IMR-90 (cell line): ENCODE measurements around the gene OR2K2. TPM values are rescaled to one million over a fixed set of nuclear protein-coding genes. Genes with fewer than 3 reads are reported as not detected.
A peak's percentile ranks its signal among the peaks of the same experiment; 100 is the strongest.

Source experiments
- ATAC-seq: fragments of 200-7000 bp; cut with Tn5 transposase; 2 replicates; pipeline ENCODE4 v1.9.1; 2020; ENCODE audit warnings: low read depth, mild to moderate bottlenecking, moderate library complexity
- BruUV-seq: library from RNA; stranded (reverse); fragments of 400-500 nt; replicated peaks from 2 replicates; lab custom pipeline; 2021; lab: Mats Ljungman, UMichigan
- CTCF ChIA-PET: fragments of 300-600 bp; formaldehyde crosslinking; extraction: SDS; loops from one replicate; lab custom pipeline; 2021; ENCODE audit warnings: antibody characterized with exemption; lab: Yijun Ruan, JAX
- POLR2A ChIA-PET: fragments of 300-600 bp; sonication (Branson Sonifier 250); formaldehyde crosslinking; loops from one replicate; lab custom pipeline; 2022; ENCODE audit warnings: antibody characterized with exemption; ENCODE audit not compliant: unreplicated experiment; lab: Charles Lee
- DNase-seq: peaks from one replicate; pipeline ENCODE4 v3.0.0; 2013
- H2AFZ ChIP-seq: replicated peaks from 2 replicates; pipeline ENCODE3; 2013; ENCODE audit warnings: low read length, mild to moderate bottlenecking; ENCODE audit not compliant: poor library complexity
- H2AK5ac ChIP-seq: 2 replicates; pipeline ENCODE4 v1.6.1; 2013; ENCODE audit warnings: low read depth, low read length, inconsistent platforms
- H2AK9ac ChIP-seq: replicated peaks from 2 replicates; pipeline ENCODE3; 2013; ENCODE audit warnings: mild to moderate bottlenecking, low read depth, low read length, moderate library complexity; ENCODE audit not compliant: poor library complexity
- H2BK120ac ChIP-seq: 2 replicates; pipeline ENCODE4 v1.6.1; 2013; ENCODE audit warnings: low read depth, low read length, inconsistent platforms
- H2BK15ac ChIP-seq: 3 replicates; pipeline ENCODE4 v1.6.1; 2013; ENCODE audit warnings: low read depth, low read length, inconsistent platforms
- H2BK20ac ChIP-seq: 2 replicates; pipeline ENCODE4 v1.6.1; 2013; ENCODE audit warnings: low read depth, mild to moderate bottlenecking, inconsistent platforms, low read length, moderate library complexity
- H2BK5ac ChIP-seq: 2 replicates; pipeline ENCODE4 v1.6.1; 2013; ENCODE audit warnings: mild to moderate bottlenecking, low read depth, low read length, inconsistent platforms; ENCODE audit not compliant: poor library complexity, severe bottlenecking
- H3K14ac ChIP-seq: replicated peaks from 2 replicates; pipeline ENCODE4 v1.6.1; 2013; ENCODE audit warnings: low read depth, low read length, inconsistent platforms
- H3K18ac ChIP-seq: 2 replicates; pipeline ENCODE4 v1.6.1; 2013; ENCODE audit warnings: low read depth, low read length, control low read depth
- H3K23ac ChIP-seq: 2 replicates; pipeline ENCODE4 v1.6.1; 2013; ENCODE audit warnings: low read depth, low read length, inconsistent platforms
- H3K27ac ChIP-seq: 2 replicates; pipeline ENCODE4 v1.5.1; 2013; ENCODE audit warnings: mild to moderate bottlenecking, control low read depth, low read length; ENCODE audit not compliant: insufficient read depth
- H3K27me3 ChIP-seq: 2 replicates; pipeline ENCODE4 v1.6.1; 2013; ENCODE audit warnings: low read length; ENCODE audit not compliant: control insufficient read depth, insufficient read depth
- H3K36me3 ChIP-seq: 2 replicates; pipeline ENCODE4 v1.6.1; 2013; ENCODE audit warnings: low read length, mixed read lengths; ENCODE audit not compliant: control insufficient read depth, insufficient read depth
- H3K4ac ChIP-seq: 2 replicates; pipeline ENCODE4 v1.6.1; 2013; ENCODE audit warnings: low read depth, low read length, inconsistent platforms
- H3K4me1 ChIP-seq: 2 replicates; pipeline ENCODE4 v1.6.1; 2013; ENCODE audit warnings: low read length, mixed read lengths; ENCODE audit not compliant: control insufficient read depth, insufficient read depth
- H3K4me2 ChIP-seq: 2 replicates; pipeline ENCODE4 v1.6.1; 2013; ENCODE audit warnings: low read depth, mild to moderate bottlenecking, control low read depth, low read length, moderate library complexity
- H3K4me3 ChIP-seq: 2 replicates; pipeline ENCODE4 v1.5.1; 2013; ENCODE audit warnings: low read depth, mild to moderate bottlenecking, control low read depth, low read length, moderate library complexity; ENCODE audit not compliant: insufficient read depth
- H3K56ac ChIP-seq: 2 replicates; pipeline ENCODE4 v1.6.1; 2013; ENCODE audit warnings: low read length, inconsistent platforms; ENCODE audit not compliant: insufficient read depth; ENCODE audit errors: extremely low read depth
- H3K79me1 ChIP-seq, 2 experiments: 2 replicates each; pipeline ENCODE4 v1.6.1; 2013; ENCODE audit warnings: low read length in 2 of 2, inconsistent platforms in 1 of 2, low read depth in 1 of 2
- H3K9ac ChIP-seq: 2 replicates; pipeline ENCODE4 v1.6.1; 2013; ENCODE audit warnings: low read depth, low read length, control low read depth
- H3K9me1 ChIP-seq: 2 replicates; pipeline ENCODE4 v1.6.1; 2013; ENCODE audit warnings: low read length, inconsistent platforms; ENCODE audit not compliant: insufficient read depth
- H3K9me3 ChIP-seq: 2 replicates; pipeline ENCODE4 v1.6.1; 2013; ENCODE audit warnings: low read length; ENCODE audit not compliant: control insufficient read depth, insufficient read depth
- H4K20me1 ChIP-seq: 2 replicates; pipeline ENCODE4 v1.6.1; 2013; ENCODE audit warnings: low read length, inconsistent platforms; ENCODE audit not compliant: insufficient read depth
- H4K5ac ChIP-seq: 2 replicates; pipeline ENCODE4 v1.6.1; 2013; ENCODE audit warnings: mild to moderate bottlenecking, low read depth, low read length, control low read depth
- H4K8ac ChIP-seq, 2 experiments: 2 replicates each; pipeline ENCODE4 v1.6.1; 2013; ENCODE audit warnings: low read depth in 2 of 2, low read length in 2 of 2, control low read depth in 1 of 2, inconsistent platforms in 1 of 2
- H4K91ac ChIP-seq: 2 replicates; pipeline ENCODE4 v1.6.1; 2013; ENCODE audit warnings: low read depth, low read length, inconsistent platforms; ENCODE audit not compliant: insufficient read depth
- BHLHE40 ChIP-seq: fragments of 150-350 bp; IDR thresholded peaks from 2 replicates; pipeline ENCODE4 v1.6.1; 2016; ENCODE audit warnings: mild to moderate bottlenecking, low read depth, low read length
- CEBPB ChIP-seq: IDR thresholded peaks from 2 replicates; pipeline ENCODE4 v1.6.1; 2012; ENCODE audit warnings: low read depth, low read length, improper control_type of control experiment
- CHD1 ChIP-seq: IDR thresholded peaks from 2 replicates; pipeline ENCODE4 v1.6.1; 2012; ENCODE audit warnings: low read depth, low read length, improper control_type of control experiment
- FOS ChIP-seq: fragments of 150-350 bp; IDR thresholded peaks from 2 replicates; pipeline ENCODE4 v1.6.1; 2016; ENCODE audit warnings: low read depth, low read length
- MAFK ChIP-seq: IDR thresholded peaks from 2 replicates; pipeline ENCODE4 v1.6.1; 2012; ENCODE audit warnings: low read depth, low read length, improper control_type of control experiment
- MAZ ChIP-seq: IDR thresholded peaks from 2 replicates; pipeline ENCODE4 v1.6.1; 2012; ENCODE audit warnings: low read depth, mild to moderate bottlenecking, low read length, improper control_type of control experiment, moderate library complexity, borderline replicate concordance
- MXI1 ChIP-seq: IDR thresholded peaks from 2 replicates; pipeline ENCODE4 v1.6.1; 2012; ENCODE audit warnings: low read depth, mild to moderate bottlenecking, low read length, moderate library complexity, borderline replicate concordance
- NFE2L2 ChIP-seq: fragments of 150-350 bp; IDR thresholded peaks from 2 replicates; pipeline ENCODE4 v1.6.1; 2016; ENCODE audit warnings: low read depth, mild to moderate bottlenecking, low read length
- POLR2A ChIP-seq: IDR thresholded peaks from 2 replicates; pipeline ENCODE4 v1.6.1; 2012; ENCODE audit warnings: mild to moderate bottlenecking, low read depth, low read length
- RAD21 ChIP-seq: IDR thresholded peaks from 2 replicates; pipeline ENCODE4 v1.6.1; 2012; ENCODE audit warnings: low read length, improper control_type of control experiment
- RFX5 ChIP-seq: IDR thresholded peaks from 2 replicates; pipeline ENCODE4 v1.8.0; 2012; ENCODE audit warnings: low read depth, mild to moderate bottlenecking, low read length, moderate library complexity
- SMC3 ChIP-seq: fragments of 150-350 bp; IDR thresholded peaks from 2 replicates; pipeline ENCODE4 v1.6.1; 2016; ENCODE audit warnings: low read depth, mild to moderate bottlenecking, antibody characterized with exemption, low read length, moderate library complexity
- WGBS, 2 experiments: methylation state at CpG; one replicate each; pipeline versions ENCODE4 v1.1.5 to v1.1.7; 2013; ENCODE audit warnings: missing lambda C conversion rate in 2 of 2; ENCODE audit not compliant: insufficient read length in 1 of 2; ENCODE audit errors: extremely low coverage in 2 of 2; 5-methylcytosine and 5-hydroxymethylcytosine counted together
- dilution Hi-C: fragments of 300-500 bp; cut with HindIII; formaldehyde crosslinking; loops from one replicate; pipeline ENCODE4 v1.14.3; 2018; ENCODE audit warnings: low sequenced_read_pairs; ENCODE audit not compliant: unreplicated experiment
- in situ Hi-C: fragments of 300-500 bp; cut with MboI; formaldehyde crosslinking; loops from 3 replicates; pipeline ENCODE4 v1.14.3; 2019; ENCODE audit warnings: low sequenced_read_pairs, inconsistent platforms, mixed read lengths
- intact Hi-C: fragments of 100-400 bp; cut with micrococcal nuclease; formaldehyde crosslinking; loops from 2 replicates; pipeline ENCODE4 v1.10.0; 2022
- polyA plus RNA-seq, 3 experiments: library from polyadenylated mRNA; depleted of rRNA; stranded (reverse); fragments of >200 nt; gene quantifications; 2 replicates each; pipeline ENCODE4 v1.2.3, GENCODE V29; 2012; ENCODE audit warnings: low replicate concordance in 1 of 3
- total RNA-seq: library from RNA; depleted of rRNA; stranded (reverse); fragments of >200 nt; gene quantifications from 2 replicates; pipeline ENCODE4 v1.2.3, GENCODE V29; 2012
- TF ChIP-seq, protein P1 (sequence below): conservative IDR thresholded peaks from 2 replicates; pipeline ENCODE4 v1.5.1; 2012; ENCODE audit warnings: mild to moderate bottlenecking, low read depth, low read length, improper control_type of control experiment
- TF ChIP-seq, protein P2 (sequence below): fragments of 150-350 bp; IDR thresholded peaks from 2 replicates; pipeline ENCODE4 v1.6.1; 2016; ENCODE audit warnings: low read depth, mild to moderate bottlenecking, low read length, moderate library complexity, borderline replicate concordance

The OR2K2 gene
- total and polyA plus RNA-seq, 2 of the 4 experiments (the other 2 are of a cell fraction): not detected

DNA sequence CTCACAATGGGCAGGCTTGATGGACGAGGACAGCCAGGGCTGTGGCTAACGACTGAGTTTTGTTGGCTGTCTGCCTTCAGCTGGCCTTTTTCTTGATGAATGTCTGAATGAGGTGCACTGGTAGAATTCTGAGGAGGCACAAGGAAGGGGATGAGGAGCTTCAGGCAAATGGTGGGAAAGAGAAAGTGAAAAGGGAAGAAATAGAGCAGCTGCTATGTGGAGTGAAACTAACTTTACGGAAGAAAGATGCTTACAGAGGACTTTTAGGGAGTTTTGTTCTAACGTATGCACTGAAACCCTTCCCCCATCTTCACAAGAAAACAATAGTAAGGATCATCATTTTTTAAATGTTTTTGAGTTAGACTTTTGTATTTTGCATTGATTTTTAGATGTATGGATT lies 45.3 kb downstream of the OR2K2 start (continued):
- TF ChIP-seq, protein P1, sequence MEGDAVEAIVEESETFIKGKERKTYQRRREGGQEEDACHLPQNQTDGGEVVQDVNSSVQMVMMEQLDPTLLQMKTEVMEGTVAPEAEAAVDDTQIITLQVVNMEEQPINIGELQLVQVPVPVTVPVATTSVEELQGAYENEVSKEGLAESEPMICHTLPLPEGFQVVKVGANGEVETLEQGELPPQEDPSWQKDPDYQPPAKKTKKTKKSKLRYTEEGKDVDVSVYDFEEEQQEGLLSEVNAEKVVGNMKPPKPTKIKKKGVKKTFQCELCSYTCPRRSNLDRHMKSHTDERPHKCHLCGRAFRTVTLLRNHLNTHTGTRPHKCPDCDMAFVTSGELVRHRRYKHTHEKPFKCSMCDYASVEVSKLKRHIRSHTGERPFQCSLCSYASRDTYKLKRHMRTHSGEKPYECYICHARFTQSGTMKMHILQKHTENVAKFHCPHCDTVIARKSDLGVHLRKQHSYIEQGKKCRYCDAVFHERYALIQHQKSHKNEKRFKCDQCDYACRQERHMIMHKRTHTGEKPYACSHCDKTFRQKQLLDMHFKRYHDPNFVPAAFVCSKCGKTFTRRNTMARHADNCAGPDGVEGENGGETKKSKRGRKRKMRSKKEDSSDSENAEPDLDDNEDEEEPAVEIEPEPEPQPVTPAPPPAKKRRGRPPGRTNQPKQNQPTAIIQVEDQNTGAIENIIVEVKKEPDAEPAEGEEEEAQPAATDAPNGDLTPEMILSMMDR: no peak
- TF ChIP-seq SMC3 (no peak), FOS (no peak), CHD1 (no peak)

DNA sequence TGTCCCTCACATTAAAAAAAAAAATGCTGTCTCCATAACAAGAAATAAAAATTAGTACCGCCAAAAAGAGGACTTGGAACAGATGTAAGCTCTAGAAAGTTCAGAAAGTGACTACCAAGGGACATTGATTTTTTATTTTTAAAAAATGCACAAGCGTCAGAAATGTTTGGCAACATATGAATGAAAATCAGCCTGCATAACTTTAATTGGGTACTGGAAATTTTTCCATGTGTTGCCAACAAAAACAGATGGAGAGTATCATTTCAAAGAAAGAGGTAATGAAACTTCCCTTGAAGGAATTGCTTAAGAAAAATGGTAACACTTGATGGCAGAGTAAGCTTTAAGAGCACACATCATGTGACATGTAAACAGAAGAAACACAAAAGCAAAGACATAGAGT lies 47.2 kb downstream of the OR2K2 start:
- BruUV-seq: no TSS peak
- H2BK15ac ChIP-seq: no peak overlapping the region
- no peaks in the 10 kb centered on the region for H4K20me1 ChIP-seq
- 0 out of 2 replicates have a peak, but pooled peaks cover 4% of the 10 kb centered on the region for H3K9me1 ChIP-seq
- no peak overlapping the region for H2AK5ac ChIP-seq
- H3K27ac ChIP-seq: no peak overlapping the region
- ChIA-PET POLR2A (no interaction called here), CTCF (interaction anchor here (0.6 kb wide), 1 partner anchor 10 kb away, joined by 4 read pairs; no protein-coding TSS in a partner anchor)
- H3K9me3 ChIP-seq: no peaks in the 10 kb centered on the region
- no peak overlapping the region for H3K4me2 ChIP-seq
- H4K91ac ChIP-seq: no peak overlapping the region
- H3K4me3 ChIP-seq: no peak overlapping the region
- H4K5ac ChIP-seq: no peak overlapping the region
- no peak overlapping the region for H4K8ac ChIP-seq
- no peak overlapping the region for H2BK120ac ChIP-seq
- H3K9ac ChIP-seq: no peak overlapping the region
- no peak overlapping the region for H3K23ac ChIP-seq
- no peak overlapping the region for H3K14ac ChIP-seq
- H2AK9ac ChIP-seq: no peak overlapping the region
- no peak overlapping the region for H2AFZ ChIP-seq
- peaks cover 3% of the 10 kb centered on the region for H3K4me1 ChIP-seq
- in situ Hi-C loops (no loop called here), dilution Hi-C loops (no loop called here), intact Hi-C loops (no loop called here)
- H3K4ac ChIP-seq: no peak overlapping the region
- no peak for ATAC-seq
- WGBS, 2 experiments: 60% methylated on average over 1 of the region's 2 CpGs; no CpG with 5 or more reads in 1 of the 2 experiments
- 0 out of 2 replicates have a peak overlapping the region, but pooled peaks have one; percentile 60 for H2BK20ac ChIP-seq
- DNase-seq: no peak
- H3K27me3 ChIP-seq: no peaks in the 10 kb centered on the region
- H3K79me1 ChIP-seq: 0 out of 4 replicates have a peak, but pooled peaks cover 0 to 4% of the 10 kb centered on the region in 2 experiments
- H2BK5ac ChIP-seq: no peak overlapping the region
- H3K56ac ChIP-seq: no peak overlapping the region
- H3K18ac ChIP-seq: no peak overlapping the region
- H3K36me3 ChIP-seq: no peaks in the 10 kb centered on the region
- TF ChIP-seq SMC3: no peak
- TF ChIP-seq MAFK: no peak
- no peak for TF ChIP-seq POLR2A
- TF ChIP-seq CHD1: no peak
- no peak for TF ChIP-seq MXI1
- TF ChIP-seq RAD21: no peak
- TF ChIP-seq, protein P2, sequence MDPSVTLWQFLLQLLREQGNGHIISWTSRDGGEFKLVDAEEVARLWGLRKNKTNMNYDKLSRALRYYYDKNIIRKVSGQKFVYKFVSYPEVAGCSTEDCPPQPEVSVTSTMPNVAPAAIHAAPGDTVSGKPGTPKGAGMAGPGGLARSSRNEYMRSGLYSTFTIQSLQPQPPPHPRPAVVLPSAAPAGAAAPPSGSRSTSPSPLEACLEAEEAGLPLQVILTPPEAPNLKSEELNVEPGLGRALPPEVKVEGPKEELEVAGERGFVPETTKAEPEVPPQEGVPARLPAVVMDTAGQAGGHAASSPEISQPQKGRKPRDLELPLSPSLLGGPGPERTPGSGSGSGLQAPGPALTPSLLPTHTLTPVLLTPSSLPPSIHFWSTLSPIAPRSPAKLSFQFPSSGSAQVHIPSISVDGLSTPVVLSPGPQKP: no peak
- TF ChIP-seq MAZ: no peak
- no peak for TF ChIP-seq BHLHE40
- TF ChIP-seq NFE2L2: no peak
- no peak for TF ChIP-seq FOS
- TF ChIP-seq CEBPB: no peak
- no peak for TF ChIP-seq RFX5
